ENCODE results near the gene TIRAP. TPM values are rescaled to one million over a fixed set of nuclear protein-coding genes. Genes with fewer than 3 reads are reported as not detected.
"Not testable (repeated sequence)": the region's sequence is repeated elsewhere in the genome, so short reads cannot be mapped to it uniquely, and the experiment has no call there.

The TIRAP gene
- total RNA-seq, 1 experiment from 2014 or later, result 1.7 TPM

DNA sequence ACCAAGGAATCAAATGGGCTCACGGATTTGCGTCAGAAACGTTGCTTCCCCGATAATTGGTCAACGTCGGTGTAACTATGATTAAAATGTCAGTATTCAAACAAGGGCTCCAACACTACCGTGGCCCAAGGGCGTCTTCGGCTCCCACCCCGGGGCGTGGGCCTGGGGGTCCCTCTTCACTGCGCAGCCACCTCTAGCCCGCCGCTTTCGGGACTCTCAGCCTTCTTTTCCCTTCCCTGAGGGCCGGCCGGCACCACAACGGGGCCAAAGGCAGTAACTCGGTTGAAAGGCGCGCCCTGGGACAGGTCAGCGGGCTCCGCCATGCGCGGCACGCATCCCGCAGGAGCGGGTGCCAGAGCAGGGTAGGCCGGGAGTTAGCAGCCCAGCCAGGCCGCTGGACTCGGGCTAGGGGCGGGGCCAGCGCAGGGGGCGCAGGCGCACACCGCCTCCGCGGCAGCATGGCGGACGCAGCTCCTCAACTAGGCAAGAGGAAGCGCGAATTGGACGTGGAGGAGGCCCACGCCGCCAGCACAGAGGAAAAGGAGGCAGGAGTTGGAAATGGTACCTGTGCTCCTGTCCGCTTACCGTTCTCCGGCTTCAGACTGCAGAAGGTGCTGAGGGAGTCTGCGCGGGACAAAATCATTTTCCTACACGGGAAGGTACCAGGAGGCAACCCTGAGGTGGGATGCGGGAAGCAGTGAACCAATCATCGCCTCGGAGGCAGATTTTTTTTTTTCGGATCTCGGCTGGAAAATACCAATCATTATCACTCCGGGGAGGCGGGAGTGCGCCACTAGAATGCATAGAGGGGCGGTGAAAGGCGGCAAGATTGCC lies 20.9 kb downstream of the TIRAP start, which contains the start of gene DCPS:
Gene DCPS, plus strand, starts transcription at position 438 of the 834 bp plus-strand sequence. Its CDS starts 21 bp downstream, at position 459.
- peak; percentile 75 to 87 for DNase-seq (ENCODE audit: low read depth in 1 of 2, low spot score in 2 of 2)
- 0 out of 2 replicates have a peak, but pooled peaks cover 5% of the 10 kb centered on the region for H3K4me1 ChIP-seq (replicated peaks)
- H3K9me3 ChIP-seq (replicated peaks), result no peaks in the 10 kb centered on the region
- peak within 1 kb of the TSS; percentile 81 for H3K27ac ChIP-seq
- H3K4me3 ChIP-seq, result peak within 1 kb of the TSS; percentile 59
- no peaks in the 10 kb centered on the region for H3K27me3 ChIP-seq (replicated peaks)
- no peaks in the 10 kb centered on the region; the same call in 1 of the 2 replicates for H3K36me3 ChIP-seq

DNA sequence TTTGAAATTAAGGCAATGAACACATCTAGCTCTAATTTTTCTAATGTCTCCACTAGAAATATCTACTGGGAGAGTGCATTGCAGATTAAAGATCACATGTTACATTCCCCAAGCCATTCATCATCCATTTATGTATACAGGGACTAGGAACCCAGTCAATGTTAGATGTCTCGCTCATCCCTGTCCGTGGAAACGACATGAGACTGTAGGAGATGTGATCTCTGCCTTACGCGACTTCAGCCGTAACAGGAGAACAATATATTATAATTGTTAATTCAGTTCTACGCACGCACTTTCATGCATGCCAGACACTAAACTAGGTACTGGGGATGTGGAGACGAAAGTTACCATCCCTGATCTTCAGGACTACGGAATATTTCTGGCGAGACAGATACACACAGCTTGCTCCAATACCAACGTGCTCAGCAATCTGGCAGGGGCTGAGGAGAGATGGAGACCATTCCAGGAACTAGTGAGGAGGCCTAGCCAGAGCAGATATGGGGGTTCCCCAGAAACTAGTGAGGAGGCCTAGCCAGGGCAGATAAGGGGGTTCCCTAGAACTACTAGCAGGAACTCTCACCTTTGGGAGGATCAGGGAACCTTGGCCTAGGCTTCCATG lies 21.7 kb downstream of the TIRAP start:
- Histone ChIP-seq H3K4me3 (peak overlapping the region; percentile 59), H3K4me1 (replicated peaks) (0 out of 2 replicates have a peak, but pooled peaks cover 5% of the 10 kb centered on the region), H3K9me3 (replicated peaks) (no peaks in the 10 kb centered on the region), H3K27ac (no peak overlapping the region), H3K36me3 (no peaks in the 10 kb centered on the region; the same call in 1 of the 2 replicates), H3K27me3 (replicated peaks) (no peaks in the 10 kb centered on the region)
- DNase-seq (ENCODE audit: low read depth in 1 of 2, low spot score in 2 of 2), result no peak

DNA sequence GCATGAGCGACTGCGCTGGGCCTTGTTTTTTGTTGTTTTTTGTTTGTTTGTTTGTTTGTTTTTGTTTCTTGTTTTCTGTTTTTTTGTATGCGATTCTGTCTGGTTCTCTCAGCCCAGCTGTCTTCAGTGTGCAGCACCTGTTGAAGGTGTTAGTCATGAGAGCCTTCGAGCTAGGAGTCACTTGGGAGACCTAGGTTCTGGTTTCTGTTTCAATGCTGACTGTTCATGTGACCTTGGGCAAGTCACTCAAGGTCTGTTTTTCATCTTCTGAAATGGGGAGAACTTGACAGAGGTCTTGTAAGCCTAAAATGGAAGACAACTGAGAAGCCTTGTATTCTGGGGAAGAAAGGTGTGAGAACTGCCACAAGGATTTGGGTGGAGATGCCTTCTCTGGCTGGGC lies 22.8 kb downstream of the TIRAP start:
- no peaks in the 10 kb centered on the region for H3K9me3 ChIP-seq (replicated peaks)
- no peak overlapping the region for H3K27ac ChIP-seq
- H3K36me3 ChIP-seq, result peaks cover 2% of the 10 kb centered on the region; the same call in 1 of the 2 replicates
- 0 out of 2 replicates have a peak, but pooled peaks cover 5% of the 10 kb centered on the region for H3K4me1 ChIP-seq (replicated peaks)
- no peaks in the 10 kb centered on the region for H3K27me3 ChIP-seq (replicated peaks)
- DNase-seq (ENCODE audit: low read depth in 1 of 2, low spot score in 2 of 2), result no peak
- H3K4me3 ChIP-seq, result no peak overlapping the region

DNA sequence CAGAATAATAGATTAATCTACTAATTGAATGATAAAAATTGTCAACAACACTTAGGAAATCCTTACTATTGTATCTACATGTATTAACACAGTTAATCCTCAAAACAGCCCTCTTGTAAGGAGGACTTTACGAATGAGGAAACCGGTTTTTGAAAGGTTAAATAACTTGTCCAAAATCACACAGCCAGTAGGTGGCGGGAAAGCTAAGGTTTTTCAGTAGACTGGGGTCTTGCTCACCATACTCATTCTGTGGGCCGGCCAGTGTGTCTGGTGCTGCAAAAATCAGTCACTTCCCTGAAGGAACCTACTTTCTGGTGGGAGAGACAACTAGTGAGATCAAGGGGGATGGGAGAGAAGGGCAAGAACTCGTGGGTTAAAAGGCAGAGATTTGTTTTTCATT lies 24.8 kb downstream of the TIRAP start:
- no peak overlapping the region for H3K27ac ChIP-seq
- no peaks in the 10 kb centered on the region for H3K9me3 ChIP-seq (replicated peaks)
- no peak for DNase-seq (ENCODE audit: low read depth in 1 of 2, low spot score in 2 of 2)

DNA sequence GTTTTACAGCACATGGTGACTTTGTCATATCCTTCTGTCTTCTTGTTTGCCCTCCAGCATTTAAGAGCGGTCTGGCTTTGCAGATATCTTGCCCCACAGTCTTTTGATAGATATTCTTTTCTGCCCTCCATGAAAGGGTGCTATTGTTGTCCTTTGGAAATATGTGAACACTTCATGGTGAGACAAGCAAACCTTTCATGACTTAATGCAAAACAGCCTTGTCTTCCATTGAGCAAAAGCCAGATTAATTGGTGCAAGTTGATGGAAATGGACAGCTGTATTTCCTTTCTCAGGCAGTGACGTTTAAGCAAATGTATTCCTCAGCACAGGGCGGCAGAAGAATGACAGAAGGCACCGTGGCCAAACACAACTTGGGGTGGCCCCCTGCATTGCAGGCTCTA lies 25.4 kb downstream of the TIRAP start:
- H3K27ac ChIP-seq, result no peak overlapping the region
- no peaks in the 10 kb centered on the region for H3K27me3 ChIP-seq (replicated peaks)

More for the DNA sequence above, 24.8 kb downstream of the TIRAP start:
- Histone ChIP-seq H3K4me1 (replicated peaks) (0 out of 2 replicates have a peak, but pooled peaks cover 5% of the 10 kb centered on the region), H3K27me3 (replicated peaks) (no peaks in the 10 kb centered on the region), H3K36me3 (peaks cover 2% of the 10 kb centered on the region; the same call in 1 of the 2 replicates), H3K4me3 (no peak overlapping the region)

DNA sequence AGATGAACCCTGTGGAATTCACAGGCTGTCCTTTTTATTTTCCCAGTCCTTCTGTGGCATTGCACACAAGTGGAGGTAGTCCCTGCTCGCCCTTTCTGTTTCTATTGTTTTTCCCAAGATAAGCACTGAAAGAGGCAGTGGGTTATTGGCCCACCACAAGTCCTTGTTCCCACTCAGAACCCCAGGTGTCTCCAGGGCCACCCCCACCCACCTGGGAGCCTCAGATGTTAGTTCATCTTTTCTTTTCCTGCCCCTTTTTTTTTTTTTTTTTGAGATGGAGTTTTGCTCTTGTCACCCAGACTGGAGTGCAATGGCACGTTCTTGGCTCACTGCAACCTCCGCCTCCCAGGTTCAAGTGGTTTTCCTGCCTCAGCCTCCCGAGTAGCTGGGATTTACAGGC lies 25.9 kb downstream of the TIRAP start:
- H3K27me3 ChIP-seq (replicated peaks); H3K4me1 ChIP-seq (replicated peaks); DNase-seq (ENCODE audit: low read depth in 1 of 2, low spot score in 2 of 2): not testable (repeated sequence)

More for the DNA sequence above, 25.4 kb downstream of the TIRAP start:
- Histone ChIP-seq H3K4me1 (replicated peaks) (0 out of 2 replicates have a peak, but pooled peaks cover 5% of the 10 kb centered on the region), H3K4me3 (no peak overlapping the region), H3K36me3 (peaks cover 2% of the 10 kb centered on the region; the same call in 1 of the 2 replicates), H3K9me3 (replicated peaks) (no peaks in the 10 kb centered on the region)
- no peak for DNase-seq (ENCODE audit: low read depth in 1 of 2, low spot score in 2 of 2)

DNA sequence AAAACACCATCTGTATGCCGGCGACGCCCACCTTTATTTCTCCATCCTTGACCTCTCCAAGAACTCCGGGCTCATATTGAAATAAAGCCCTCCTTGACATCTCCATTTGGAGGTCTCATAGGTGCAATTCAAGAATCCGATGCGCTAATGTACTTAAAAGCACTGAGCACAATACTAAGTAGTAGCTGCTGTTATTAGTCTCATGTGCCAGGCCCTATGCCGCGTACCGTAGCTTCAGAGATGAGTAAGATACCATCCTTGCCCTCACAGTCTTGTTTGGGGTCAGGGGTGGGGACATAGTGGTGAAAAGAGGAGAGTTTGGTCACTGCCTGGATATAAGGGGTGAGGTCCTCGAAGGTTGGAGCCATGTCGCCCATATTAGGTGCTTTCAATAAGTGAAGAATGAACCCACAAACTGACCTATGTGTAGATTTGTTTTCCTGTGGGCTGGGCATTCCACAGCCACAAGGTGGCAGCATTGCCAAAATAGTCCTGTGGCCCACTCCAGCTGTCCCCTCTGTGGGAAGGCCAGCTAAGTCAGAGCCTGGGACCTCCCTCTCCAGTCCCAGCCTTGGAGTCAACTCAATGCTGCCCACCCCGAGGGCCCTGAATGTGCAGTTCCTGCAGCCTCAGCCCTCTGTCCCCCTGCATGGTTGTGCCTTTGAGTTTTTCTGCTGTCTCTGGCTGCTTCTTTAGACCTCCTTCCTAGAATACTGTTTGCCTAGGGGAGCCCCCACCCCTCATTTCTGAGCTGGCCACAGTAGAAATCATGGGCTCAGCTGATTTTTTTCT lies 27.5 kb downstream of the TIRAP start:
- Histone ChIP-seq H3K27ac (no peak overlapping the region), H3K36me3 (0 out of 2 replicates have a peak, but pooled peaks cover 2% of the 10 kb centered on the region), H3K27me3 (replicated peaks) (no peaks in the 10 kb centered on the region), H3K9me3 (replicated peaks) (no peaks in the 10 kb centered on the region), H3K4me3 (no peak overlapping the region), H3K4me1 (replicated peaks) (no peaks in the 10 kb centered on the region)
- peak; percentile 32 to 64 for DNase-seq (ENCODE audit: low read depth in 1 of 2, low spot score in 2 of 2)

More for the DNA sequence above, 25.9 kb downstream of the TIRAP start:
- H3K9me3 ChIP-seq (replicated peaks); H3K4me3 ChIP-seq; H3K36me3 ChIP-seq; H3K27ac ChIP-seq: not testable (repeated sequence)

DNA sequence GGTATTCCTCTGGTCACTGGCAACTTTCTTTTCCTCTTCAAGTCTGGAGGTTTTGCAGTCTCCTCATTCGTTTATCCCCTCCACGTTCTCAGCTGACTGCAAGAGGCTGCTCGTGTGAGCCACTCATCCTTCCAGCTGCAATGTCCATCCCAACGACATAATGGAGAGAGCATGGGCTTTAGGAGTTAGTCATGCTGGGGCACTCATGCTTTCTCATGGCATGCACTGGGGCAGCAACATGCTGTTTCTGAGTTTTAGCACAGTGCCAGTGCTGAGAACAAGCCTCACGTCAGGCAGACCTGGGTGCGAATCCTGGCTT lies 28.1 kb downstream of the TIRAP start:
- Histone ChIP-seq H3K9me3 (replicated peaks) (no peaks in the 10 kb centered on the region), H3K27me3 (replicated peaks) (no peaks in the 10 kb centered on the region), H3K27ac (no peak overlapping the region), H3K36me3 (0 out of 2 replicates have a peak, but pooled peaks cover 2% of the 10 kb centered on the region), H3K4me1 (replicated peaks) (no peaks in the 10 kb centered on the region), H3K4me3 (no peak overlapping the region)
- no peak for DNase-seq (ENCODE audit: low read depth in 1 of 2, low spot score in 2 of 2)

DNA sequence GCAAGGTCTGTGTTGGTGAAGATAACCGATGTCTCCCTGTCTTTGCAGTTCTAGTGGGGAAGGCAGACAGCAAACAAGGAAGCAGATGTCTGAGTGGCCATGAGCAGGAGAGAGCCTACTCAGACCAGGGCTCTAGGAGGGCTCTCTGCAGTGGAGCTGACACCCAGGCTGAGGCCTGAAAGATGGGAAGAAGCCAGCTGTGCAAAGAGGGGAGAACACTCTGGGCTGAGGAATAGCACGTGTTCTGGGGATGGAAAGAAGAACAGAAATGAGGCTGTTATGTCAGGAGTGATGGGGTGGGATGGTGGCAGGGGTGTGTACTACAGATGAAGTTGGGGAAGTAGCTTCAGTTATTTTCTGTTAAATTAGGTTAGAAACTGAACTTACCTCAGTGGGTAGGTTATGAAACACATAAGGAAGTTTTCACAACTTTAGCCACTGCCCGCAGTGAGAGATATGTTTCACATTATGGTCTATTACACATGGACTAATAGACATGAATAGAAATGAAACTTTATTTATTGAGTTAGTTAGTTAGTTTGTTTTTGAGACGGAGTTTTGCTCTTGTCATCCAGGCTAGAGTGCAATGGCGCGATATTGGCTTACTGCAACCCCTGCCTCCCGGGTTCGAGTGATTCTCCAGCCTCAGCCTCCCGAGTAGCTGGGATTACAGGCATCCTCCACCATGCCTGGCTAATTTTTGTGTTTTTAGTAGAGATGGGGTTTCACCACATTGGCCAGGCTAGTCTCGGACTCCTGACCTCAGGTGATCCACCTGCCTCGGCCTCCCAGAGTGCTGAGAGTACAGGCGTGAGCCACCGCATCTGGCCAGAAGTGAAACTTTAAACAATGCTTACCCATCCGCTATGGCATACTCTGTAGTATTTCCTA lies 28.8 kb downstream of the TIRAP start:
- Histone ChIP-seq H3K9me3 (replicated peaks) (no peaks in the 10 kb centered on the region), H3K36me3 (0 out of 2 replicates have a peak, but pooled peaks cover 2% of the 10 kb centered on the region), H3K4me3 (no peak overlapping the region), H3K27ac (no peak overlapping the region), H3K27me3 (replicated peaks) (no peaks in the 10 kb centered on the region), H3K4me1 (replicated peaks) (no peaks in the 10 kb centered on the region)
- DNase-seq (ENCODE audit: low read depth in 1 of 2, low spot score in 2 of 2), result no peak

DNA sequence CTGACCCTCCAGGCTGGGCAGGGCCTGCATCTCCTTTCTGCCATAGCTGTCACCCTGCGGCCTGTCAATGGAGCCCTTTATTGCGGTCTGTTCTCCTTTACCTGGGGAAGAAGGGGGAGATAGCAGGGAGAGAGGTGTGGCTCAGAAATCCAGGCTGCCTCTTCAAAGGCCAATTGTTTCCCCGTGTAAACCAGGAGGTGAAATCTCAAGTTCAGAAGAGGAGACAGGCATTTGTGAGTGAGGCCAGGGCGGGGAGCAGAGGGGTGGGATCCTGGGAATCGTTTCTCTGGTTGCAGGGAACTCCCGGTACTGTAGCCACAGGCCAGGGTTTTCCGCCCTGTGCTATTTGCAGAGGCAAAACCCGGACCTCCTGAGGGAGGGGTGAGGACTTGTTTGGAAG lies 30.1 kb downstream of the TIRAP start:
- no peak overlapping the region for H3K4me3 ChIP-seq
- DNase-seq (ENCODE audit: low read depth in 1 of 2, low spot score in 2 of 2), result no peak

DNA sequence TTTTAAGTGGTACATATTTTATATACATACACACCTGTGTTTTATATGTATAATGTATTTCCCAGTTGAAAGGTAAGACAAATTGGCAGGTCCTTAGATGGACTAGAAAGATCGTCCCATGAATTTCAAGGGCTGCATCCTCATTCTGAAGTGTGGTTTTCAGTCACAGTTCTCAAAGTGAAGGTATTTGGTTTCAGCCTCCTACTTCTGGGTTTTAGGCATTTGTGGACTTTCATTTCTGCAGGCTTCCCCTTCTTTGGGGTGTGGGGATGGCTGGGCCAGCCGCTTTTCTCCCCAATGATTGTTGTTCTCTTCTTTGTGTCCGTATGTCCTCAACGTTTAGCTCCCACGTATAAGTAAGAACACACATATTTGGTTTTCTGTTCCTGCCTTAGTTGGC lies 30.9 kb downstream of the TIRAP start:
- Histone ChIP-seq H3K27me3 (replicated peaks) (no peaks in the 10 kb centered on the region), H3K27ac (no peak overlapping the region), H3K4me3 (no peak overlapping the region), H3K9me3 (replicated peaks) (no peaks in the 10 kb centered on the region), H3K4me1 (replicated peaks) (peaks cover 17% of the 10 kb centered on the region), H3K36me3 (0 out of 2 replicates have a peak, but pooled peaks cover 2% of the 10 kb centered on the region)
- DNase-seq (ENCODE audit: low read depth in 1 of 2, low spot score in 2 of 2), result no peak

More for the DNA sequence above, 30.1 kb downstream of the TIRAP start:
- Histone ChIP-seq H3K9me3 (replicated peaks) (no peaks in the 10 kb centered on the region), H3K27me3 (replicated peaks) (no peaks in the 10 kb centered on the region), H3K4me1 (replicated peaks) (peaks cover 8% of the 10 kb centered on the region), H3K27ac (no peak overlapping the region), H3K36me3 (0 out of 2 replicates have a peak, but pooled peaks cover 2% of the 10 kb centered on the region)

DNA sequence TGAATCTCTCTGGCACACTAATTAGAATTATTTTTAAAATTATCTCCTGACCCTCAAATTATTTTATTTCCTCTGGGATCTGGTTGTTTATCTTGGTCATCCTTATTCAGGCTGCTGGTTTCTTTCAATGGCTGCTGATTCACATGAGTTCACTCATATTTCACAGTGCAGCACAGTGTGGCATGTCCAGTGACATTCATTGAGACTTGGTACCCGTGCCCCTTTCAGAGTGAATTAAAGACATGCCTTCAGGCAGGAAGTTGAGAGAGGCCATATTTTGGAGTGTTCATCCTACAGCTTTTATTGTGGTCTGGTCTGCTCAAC lies 34.5 kb downstream of the TIRAP start:
- Histone ChIP-seq H3K27ac (peak overlapping the region; percentile 68; the same call in 1 of the 2 replicates), H3K4me1 (replicated peaks) (peaks cover 24% of the 10 kb centered on the region), H3K27me3 (replicated peaks) (no peaks in the 10 kb centered on the region), H3K4me3 (no peak overlapping the region), H3K36me3 (no peaks in the 10 kb centered on the region), H3K9me3 (replicated peaks) (no peaks in the 10 kb centered on the region)
- no peak for DNase-seq (ENCODE audit: low read depth in 1 of 2, low spot score in 2 of 2)
